Measurements from ENCODE around the gene AQP7.
A peak's percentile ranks its signal among the peaks of the same experiment; 100 is the strongest.
"Not testable (repeated sequence)": the region's sequence is repeated elsewhere in the genome, so short reads cannot be mapped to it uniquely, and the experiment has no call there.

Gene AQP7

DNA sequence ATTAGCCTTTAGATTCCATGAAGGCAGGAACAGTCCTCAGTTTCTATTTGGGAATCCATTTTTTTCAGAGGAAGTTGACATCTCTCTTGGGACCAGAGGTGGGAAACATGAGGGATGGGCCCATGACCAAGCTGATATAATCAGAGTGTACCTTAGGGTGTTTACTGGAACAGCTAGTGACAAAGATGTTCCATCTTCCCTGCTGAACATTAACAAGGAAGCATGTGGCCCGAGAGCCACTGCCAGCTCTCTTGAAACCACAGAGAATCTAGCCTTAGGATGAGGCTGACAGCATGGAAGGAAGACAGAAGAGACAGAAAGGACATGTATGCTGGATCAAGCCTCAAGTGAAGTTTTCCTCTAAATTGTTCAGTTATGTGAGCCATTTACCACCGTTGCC, 29.1 kb upstream of the AQP7 start:
- no peak for DNase-seq

DNA sequence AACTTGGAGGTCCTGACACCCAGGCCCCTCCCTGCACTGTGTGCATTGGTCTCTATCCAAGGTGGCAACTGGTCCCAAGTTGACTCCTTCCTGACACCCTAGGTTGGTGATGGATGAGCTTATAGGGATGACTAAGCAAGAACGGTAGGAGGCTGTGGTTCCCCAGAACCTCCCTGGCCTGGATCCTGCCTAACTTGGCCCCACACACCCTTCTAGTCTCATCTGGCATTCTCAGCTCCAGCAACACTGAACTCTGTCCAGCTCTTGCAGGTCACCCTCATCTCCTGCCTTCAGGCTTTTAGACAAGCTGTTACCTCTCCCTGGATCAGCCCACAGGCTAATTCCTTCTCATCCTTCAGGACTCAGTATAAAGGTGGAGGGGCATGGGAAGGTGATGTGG, 28.6 kb upstream of the AQP7 start:
- DNase-seq = no peak

DNA sequence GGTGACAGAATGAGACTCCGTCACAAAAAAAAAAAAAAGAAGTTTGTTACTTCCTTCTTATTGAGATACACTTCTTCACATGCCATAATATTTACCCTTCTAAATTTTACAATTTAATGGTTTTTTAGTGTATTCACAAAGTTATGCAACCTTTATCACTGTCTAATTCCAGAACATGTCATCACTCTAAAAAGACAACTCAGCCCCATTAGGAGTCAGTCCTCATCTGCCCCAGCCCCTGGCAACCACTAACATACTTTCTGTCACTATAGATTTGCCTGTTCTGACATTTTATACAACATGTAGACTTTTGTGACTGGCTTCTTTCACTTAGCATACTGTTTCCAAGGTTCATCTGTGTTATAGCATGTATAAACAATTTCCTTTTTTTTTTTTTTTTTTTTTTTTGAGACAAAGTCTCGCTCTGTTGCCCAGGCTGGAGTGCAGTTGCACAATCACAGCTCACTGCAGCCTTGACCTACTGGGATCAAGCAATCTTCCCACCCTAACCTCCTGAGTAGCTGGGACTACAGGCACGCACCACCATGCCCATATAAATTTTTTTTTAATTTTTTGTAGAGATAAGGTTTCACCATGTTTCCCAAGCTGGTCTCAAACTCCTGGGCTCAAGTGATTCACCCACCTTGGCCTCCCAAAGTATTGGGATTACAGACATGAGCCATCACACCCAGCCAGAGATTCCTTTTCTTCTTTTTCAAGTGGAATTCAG, 27.1 kb upstream of the AQP7 start:
- DNase-seq = peak in 1 of 4 experiments; percentile 31

DNA sequence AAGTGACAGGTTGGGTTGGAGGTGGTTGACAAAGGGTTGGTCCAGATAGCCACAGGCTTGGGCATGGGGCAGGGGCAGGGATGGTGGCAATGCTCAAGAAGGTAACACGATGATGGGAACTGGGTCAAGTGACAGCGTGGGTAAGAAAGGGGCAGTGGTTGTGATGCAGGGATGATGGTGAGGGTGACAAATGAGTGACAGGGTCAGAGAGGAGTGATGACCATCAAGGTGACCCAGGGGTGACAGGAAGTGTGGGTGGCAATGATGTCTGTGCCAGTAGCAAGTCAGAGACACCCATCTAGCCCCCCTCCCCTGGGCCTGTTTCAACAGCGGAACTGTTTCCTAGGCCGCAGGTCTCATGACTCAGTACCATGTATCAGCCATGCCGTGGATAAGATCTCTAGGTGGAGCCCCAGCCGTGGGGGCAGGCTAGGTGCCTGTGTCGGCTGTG, 24.5 kb upstream of the AQP7 start:
- no peak for DNase-seq

DNA sequence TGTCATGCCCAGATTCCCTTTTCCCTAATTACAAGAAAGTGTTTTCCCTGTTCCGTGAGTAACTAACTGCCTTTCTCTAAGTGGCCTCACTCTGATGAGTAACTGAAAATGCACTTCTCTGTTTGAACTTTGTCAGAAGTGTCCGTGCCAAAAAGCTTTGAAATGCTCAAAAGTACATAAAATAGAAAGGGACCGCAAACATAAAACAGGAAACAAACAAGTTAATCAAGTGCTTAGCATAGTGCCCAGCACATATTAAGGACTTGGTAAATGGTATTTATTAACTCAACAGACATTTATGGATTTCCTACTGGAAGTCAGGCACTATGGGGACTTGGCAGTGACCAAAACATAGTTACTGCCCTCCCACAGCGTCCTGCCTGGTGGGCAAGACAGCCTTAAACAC, 22.8 kb upstream of the AQP7 start:
- DNase-seq = no peak

DNA sequence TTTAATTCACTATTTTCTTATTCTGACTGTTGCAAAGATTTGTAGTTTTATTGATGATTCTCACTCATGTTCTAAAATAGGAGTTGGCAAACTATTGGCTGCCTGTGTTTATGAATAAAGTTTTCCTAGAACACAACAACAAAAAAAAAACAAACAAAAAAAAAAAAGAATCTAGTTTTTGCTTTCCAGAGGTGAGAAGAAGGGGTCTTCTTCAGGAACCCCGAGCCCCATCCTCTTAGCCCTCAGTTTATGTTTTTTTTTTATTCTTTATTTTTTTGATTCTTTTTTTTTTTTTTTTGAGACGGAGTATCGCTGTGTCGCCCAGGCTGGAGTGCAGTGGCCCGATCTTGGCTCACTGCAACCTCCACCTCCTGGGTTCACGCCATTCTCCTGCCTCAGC, 22.1 kb upstream of the AQP7 start:
- not testable (repeated sequence) for DNase-seq

DNA sequence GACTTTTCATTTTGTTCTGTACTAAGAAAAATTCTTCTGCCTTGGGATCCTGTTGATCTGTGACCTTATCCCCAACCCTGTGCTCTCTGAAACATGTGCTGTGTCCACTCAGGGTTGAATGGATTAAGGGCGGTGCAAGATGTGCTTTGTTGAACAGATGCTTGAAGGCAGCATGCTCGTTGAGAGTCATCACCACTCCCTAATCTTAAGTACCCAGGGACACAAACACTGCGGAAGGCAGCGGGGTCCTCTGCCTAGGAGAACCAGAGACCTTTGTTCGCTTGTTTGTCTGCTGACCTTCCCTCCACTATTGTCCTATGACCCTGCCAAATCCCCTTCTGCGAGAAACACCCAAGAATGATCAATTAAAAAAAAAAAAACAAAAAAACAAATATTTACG, 21.7 kb upstream of the AQP7 start:
- DNase-seq = not testable (repeated sequence)

DNA sequence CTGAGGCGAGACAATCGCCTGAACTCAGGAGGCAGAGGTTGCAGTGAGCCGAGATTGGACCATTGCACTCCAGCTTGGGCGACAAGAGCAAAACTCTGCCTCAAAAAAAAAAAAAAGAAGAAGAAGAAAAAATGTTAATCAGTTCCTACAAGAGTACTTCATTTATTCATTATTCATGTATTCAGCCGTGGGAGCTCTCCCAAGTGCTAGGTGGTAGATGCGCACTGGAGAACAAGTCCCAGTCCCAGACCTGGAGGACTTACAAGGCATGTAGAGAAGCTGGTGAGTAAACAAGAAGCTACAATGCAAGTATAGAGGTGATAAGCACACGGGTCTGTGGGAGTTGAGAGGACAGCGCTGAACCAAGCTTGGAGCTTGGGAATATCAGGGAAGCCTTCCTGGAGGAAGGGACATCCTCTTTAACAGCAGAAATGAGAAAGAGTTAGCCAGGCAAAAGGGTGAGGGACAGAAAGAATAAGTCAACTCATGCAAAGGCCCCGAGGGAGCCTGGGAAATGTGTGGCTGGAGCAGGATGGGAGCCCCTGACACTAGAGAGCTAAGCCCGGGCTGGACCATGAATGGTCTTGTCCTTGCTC, 17.4 kb upstream of the AQP7 start:
- DNase-seq = no peak

DNA sequence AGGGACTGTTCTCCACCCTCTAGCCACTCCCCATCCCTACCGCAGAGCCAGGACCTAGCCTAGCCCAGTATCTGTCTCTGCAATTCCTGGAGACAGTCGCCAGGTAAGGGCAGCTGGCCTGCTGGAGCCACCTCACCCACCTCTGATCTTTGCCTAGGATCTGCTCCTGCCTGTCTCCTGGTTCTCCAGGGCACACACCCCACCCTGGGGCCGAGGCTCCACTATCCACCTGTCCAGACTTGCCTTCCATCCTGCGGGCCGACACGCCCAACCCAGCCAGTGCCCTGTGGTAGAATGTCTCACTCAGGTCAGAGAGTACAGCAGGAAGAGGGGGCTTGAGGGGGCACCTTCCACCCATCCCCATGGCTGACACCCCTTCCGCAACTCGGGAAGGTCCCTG, 15.7 kb upstream of the AQP7 start:
- no peak for DNase-seq

DNA sequence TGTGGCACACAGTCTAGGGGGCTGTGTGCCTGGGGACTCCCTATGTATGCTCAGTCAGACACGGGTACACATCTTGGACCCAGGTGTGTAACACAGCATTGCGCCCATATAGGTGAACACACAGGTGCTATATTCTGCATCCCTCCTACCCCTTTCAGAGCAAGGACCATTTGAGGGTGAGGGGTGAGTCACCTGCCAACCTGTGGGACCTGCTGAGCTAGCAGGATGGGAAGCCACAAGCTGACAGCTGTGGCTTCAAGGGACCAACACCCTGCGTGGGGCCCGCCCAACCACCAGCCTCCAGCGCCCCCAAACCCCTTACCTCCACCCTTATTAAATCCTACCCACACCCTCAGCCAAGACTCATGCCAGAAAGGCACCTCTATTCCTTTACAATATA, 14.6 kb upstream of the AQP7 start:
- DNase-seq = no peak

DNA sequence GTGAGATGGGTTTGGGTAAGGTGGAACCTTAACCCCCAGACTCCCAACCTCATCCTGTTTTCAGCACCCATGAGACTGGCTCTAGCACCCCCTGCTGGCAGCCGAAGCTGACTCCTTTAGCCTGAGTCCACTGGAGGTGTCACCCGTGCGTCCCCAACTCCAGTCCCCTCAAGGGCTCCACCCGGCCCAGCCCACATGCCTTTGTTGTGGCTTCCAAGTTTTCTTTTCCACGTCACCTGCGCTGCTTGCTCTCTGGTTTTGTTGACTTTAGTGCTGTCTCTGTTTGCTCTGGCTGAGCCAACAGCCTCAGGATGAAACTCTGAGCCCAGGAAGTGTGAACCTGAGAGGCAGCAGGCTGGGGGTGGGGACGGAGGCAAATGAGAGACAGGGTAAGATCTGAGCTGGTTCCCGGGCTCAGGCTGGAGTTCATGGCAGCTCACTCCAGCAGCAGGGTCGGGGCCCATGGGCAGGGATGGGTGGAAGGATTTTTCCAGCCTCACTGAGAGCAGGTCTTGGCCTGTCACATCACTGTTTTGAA, 13.2 kb upstream of the AQP7 start:
- DNase-seq = peak; percentile 68 to 87 (median 74)

DNA sequence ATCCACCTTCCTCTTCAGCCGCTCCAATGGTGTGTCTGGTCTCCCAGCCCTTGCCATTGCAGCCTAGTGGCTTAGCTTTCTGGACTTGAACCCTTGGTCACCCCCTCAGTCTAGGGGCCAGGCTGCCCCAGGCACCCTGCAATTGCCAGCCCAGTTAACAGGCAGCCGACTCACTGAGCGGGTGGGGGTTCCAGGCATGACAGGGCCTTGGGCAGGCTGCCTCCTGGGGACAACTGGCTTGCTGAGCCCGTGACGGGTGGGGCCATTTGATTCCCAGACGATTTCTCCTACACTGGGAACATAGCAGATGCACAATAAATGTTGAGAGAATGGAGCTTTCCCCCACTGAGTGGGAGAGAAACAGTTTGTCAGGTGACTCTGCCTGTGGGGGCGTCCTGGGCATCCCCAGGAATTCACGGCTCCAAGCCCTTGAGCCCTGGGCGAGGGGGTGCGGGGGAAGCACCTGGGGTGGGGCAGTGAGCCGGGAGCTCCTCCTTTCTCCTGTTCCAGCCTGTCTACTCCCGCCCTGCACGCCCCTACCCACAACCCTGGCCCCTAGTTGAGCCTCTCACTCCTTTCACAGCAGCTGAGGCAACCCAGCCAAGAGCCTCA, 12.6 kb upstream of the AQP7 start:
- no peak for DNase-seq

DNA sequence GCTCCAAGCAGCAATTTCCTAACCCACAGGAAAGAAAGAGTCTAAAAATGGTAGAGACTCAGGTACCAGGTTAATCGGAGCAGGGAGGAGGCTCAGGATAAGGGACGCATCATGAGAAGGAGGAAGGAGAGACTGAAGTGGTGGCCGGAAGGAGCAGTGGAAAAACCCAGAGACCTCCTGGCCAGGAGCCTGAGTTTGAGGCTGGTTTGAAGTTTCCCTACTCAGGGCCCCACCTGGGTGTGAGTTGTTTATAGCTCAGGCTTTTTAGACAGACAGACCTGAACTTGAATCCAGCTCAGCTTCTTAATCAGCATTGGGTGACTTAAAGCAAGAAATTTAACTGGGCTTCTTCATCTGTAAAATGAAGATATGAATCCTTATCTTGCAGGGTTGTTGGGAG, 11.9 kb upstream of the AQP7 start:
- DNase-seq = no peak

DNA sequence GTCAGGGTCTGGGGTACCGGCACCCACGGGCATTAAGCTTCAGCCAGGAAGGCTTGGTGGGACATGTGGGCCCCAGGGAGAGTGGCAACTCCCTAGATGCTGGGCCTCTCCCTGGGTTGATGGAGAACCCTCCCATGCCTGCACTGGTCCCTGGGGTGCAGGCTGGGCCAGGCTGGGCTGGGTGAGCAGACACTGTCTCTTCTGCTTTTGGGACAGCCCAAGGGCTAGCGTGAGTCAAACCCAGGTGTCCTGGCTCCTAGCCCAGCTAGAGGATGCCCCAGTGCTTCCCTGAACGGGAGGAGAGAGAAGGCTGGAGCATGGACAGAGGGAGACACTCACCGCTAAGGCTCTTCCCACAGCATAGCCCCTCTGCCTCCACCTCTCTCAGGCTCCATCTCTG, 5.7 kb upstream of the AQP7 start:
- no peak for DNase-seq

DNA sequence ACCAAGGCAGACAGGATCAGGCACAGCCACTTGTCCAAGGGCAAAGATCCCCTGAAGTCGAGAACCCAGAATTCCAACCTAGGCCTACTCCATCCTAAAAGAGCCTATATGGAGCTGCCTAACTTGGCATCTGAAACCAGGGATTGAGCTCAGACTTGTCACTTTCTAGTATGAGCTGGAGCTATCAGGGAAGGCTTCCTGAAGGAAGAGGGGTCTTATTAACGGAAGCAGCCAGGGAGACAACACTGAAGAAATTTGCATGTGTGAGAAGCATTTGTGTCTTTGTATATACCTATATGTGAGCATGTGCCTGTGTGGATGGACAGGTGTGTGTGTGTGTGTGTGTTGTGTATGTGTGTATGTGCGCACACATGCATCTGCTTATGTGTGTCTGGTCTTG, 4.7 kb upstream of the AQP7 start:
- DNase-seq = no peak

DNA sequence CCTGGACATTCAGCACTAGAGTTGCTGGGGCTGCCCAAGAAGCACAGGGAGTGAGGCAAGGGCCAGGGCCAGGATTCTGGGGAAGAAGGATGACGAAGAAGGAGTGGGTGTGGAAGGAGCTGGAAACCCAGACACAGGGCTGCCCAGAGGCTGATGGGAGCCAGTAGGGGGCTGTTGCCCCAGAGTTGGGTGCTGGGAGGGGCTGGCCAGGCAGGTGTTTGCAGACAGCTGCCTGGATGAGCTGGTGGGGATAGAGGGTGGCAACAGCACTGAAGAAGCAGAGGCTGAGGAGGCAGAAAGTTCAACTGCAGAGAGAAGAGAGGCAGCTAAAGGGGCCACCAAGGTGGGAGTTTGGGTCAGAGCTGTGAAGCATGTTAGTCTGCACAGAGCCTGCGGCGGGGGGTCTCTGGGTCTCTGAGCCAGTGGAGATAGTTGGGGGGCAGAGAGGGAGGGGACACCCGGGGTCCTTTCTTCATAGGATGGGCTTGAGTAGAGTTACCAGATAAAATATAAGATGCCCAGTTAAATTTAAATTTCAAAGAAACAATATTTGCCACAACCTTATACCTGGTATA, 2.5 kb upstream of the AQP7 start:
- DNase-seq = no peak

DNA sequence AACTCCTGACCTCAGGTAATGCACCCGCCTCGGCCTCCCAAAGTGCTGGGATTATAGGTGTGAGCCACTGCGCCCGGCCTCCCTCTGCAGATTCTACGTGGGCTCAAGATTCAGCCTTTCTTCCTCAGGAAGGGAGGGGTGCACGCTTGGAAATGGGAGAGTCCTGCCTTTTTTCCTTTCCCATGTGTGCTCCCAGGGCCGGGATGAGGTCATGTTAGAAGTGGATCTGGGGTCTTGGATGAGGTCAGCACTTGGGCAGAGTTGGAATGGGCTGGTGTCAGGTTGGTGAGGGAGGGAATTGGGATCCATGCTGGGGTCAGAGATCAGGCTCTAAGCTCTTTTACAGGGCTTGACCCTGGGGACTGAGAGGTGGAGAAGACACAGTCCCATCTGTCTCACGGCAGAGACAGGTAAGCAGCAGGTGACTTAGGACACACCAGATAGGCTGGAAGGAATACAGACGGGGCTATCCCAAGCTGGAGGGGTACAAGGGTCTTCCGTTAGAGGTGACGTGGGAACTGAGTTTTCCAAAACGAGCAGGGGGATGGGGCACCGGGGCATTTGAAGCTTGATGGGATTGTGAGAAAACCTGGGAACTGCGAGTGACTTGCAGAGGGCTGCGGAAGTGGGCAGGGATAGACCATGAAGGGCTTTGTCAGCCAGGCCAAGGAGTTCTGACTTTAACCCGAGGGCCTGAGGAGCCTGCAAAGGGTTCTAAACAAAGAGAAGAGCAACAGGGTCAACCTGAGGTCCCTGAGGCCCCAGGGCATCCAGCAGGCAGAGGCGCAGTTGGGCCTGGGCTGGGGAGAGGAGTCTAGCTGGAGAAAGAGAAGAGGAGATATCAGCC, 1.8 kb upstream of the AQP7 start:
- DNase-seq = no peak

DNA sequence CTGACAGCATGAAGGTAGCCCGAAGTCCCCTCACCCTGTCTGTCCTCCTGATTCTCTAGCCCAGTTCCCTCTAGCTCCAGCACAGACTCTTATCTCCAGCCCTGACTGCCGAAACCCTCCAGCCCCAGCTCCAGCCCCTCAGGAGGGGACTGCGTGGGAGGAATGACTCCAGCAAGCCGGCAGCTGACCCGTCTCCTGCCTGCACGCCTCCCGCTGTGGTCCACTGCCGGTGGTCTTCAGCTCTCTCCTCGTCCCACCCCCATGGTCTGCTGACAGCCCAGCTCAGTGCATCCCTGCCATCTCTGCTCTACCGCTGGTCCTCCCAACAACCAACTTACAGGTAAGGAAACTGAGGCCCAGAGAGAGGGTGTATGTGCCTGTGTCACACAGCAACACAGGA, 559 bp downstream of the AQP7 start:
- DNase-seq = not testable (repeated sequence)

DNA sequence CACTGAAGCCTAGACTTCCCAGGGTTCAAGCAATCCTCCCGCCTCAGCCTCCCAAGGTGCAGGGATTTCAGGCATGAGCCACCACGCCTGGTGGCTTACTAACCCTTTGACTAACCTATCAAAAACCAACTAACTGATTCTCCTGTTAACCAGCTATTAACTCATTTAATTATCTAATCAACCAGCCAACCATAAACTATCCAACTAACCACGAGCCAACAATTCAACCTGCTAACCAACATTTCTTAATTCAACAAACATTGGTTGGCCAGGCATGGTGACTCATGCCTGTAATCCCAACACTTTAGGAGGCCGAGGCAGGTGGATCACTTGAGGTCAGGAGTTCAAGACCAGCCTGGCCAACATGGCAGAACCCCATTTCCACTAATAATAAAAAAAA, 3.3 kb downstream of the AQP7 start:
- DNase-seq = not testable (repeated sequence)

DNA sequence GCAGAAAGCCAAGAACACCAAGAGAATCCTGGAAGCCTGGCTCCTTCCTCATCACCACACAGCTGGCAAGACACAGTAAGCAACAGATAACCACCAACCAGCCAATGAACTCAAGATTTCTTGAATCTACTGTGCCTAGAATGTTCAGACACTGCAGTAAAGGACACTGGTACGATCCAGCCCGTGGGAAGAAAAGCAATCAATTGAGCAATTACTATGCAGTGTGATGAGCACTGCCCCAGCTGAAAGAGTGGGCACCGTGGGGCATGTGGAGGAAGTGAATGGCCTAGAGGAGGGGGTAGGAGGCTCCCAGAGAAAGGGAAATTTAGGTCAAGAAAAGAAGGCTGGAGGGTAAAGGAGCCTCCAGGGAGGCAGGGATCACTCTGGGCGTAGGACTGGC, 4.6 kb downstream of the AQP7 start:
- peak; percentile 38 to 68 (median 57) for DNase-seq

DNA sequence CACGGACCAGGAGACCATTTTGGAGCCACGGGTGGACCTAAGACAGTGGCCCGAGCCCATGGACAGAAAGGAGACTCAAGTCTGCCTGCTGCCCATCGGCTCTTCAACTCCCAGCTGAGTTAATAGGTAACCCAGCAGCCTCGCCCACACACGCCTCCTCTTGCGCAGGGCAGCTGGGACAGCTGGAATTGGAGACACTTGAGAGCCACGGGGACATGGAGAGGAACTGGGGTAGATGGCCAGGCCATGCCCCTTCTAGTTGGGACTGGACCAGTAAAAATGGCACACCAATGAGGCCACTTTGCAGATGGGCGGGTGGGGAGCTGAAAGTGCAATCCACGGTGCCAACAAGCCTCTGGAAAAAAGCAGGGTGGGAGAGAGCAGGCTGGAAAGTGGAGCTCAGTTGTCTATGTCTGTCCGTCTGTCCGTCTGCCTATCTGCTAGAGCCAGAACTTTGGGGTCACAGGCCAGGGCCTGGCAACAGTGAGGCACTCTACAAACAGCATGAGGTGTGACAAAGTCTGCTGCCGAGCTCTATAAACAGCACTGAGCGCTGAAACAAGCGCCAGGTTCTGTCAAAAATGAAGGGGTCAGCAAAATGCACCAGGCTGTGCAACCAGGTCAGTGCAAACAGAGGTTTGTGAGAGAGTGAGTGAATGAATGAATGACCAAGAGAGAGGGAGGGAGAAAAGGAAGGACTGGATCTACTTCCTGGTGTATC, 7.0 kb downstream of the AQP7 start:
- DNase-seq = not testable (repeated sequence)

DNA sequence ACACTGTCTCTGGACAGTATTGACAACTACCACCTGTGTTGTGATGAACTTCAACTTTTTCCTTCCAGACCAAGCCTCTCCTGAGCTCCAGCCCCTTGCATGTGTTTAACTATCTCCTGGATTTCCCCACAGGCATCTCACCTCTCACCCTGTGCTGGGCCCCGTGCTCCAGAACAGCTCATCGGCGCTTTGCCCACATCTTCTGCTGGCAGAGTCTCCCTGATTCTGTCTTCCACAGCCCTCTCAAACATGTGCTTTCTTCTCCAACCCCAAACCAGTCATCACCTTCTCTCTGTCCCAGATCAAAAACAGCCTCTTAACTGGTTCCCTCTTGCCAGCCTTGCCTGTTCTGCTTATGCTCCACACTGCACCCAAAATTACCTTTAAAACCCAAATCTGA, 8.4 kb downstream of the AQP7 start:
- DNase-seq = not testable (repeated sequence)

Data from suppressor macrophage (primary cell).